ENCODE results near the gene ARMC5. TPM values are rescaled to one million over a fixed set of nuclear protein-coding genes. Genes with fewer than 3 reads are reported as not detected.

ARMC5 gene
- total RNA-seq, 1 donor from 2014 or later, result 10.9 TPM

DNA sequence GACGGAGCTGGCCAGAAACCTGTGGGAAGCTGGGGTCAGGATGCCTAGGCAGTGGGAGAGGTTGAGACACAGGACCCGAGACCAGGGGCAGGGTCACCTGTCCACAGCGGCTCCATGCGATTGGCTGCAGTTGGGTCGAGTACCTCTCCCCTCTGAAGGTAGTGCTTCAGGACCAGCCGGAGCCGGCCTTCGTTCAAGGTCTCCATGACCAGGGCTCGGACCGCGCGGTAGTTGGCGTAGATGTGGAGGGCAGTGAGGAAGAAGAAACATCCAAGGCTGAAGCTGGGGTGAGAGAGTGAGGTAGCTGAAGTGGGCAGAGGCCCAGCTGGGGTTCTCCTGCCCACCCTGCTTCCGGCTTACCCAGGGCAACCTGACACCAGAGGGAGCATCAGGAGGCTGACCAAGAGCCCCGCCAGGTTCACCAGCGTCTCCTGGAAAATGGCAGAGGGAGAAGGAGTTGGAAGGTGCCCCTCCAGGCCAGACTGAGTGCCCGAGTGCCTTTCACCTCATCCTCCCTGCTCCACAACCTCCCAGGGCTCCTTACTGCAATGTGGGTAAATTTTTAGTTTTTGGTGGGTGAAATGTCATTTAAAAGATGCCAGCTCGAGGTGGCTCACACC, 34.3 kb downstream of the ARMC5 start:
- DNase-seq (no peak), ATAC-seq (ENCODE audit: low read depth) (no peak)
- no peaks in the 10 kb centered on the region for H3K9me3 Mint-ChIP-seq
- POLR2A ChIA-PET, result interaction anchor here (2.6 kb wide), 1 partner anchor 14 kb away, joined by 8 read pairs; the partner anchor contains the start of gene RUSF1
- no peaks in the 10 kb centered on the region for H3K4me1 Mint-ChIP-seq
- no peak for TF ChIP-seq CTCF (IDR thresholded peaks at IDR 0.05)
- H3K27me3 Mint-ChIP-seq, result no peaks in the 10 kb centered on the region
- peaks cover 73% of the 10 kb centered on the region for H3K36me3 Mint-ChIP-seq (ENCODE audit: low read depth)
- CTCF ChIA-PET, result no interaction called here
- intact Hi-C loops (cut with micrococcal nuclease), result no loop called here
- H3K27ac Mint-ChIP-seq, result no peak overlapping the region
- no peak overlapping the region for H3K4me3 Mint-ChIP-seq

DNA sequence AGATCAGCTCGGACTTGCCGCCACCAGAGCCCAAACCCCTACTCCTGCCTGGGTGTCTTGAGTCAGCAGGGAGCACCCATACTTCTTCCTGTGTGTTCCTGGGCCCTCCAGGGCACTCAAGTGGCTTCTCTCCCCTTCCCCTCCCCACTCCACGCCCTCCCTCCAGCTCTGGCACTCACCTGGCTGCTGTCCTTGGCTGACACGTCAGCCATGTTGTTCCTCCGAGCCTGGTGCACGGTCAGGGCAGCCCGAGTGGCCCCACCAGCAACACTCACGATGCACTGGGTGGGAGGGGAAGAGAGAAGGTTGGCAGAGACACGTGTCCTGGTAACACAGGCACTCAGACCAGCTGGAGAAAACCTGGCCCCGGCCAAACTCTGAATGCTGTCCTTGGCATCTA, 37.4 kb downstream of the ARMC5 start:
- peaks cover 81% of the 10 kb centered on the region for H3K36me3 Mint-ChIP-seq (ENCODE audit: low read depth)
- no peaks in the 10 kb centered on the region for H3K4me1 Mint-ChIP-seq
- ATAC-seq (ENCODE audit: low read depth), result no peak
- H3K27ac Mint-ChIP-seq, result no peak overlapping the region
- H3K4me3 Mint-ChIP-seq, result no peak overlapping the region
- CTCF ChIA-PET, result no interaction called here
- DNase-seq, result no peak
- no peaks in the 10 kb centered on the region for H3K9me3 Mint-ChIP-seq
- POLR2A ChIA-PET, result no interaction called here
- intact Hi-C loops (cut with micrococcal nuclease), result no loop called here
- no peaks in the 10 kb centered on the region for H3K27me3 Mint-ChIP-seq
- TF ChIP-seq CTCF (IDR thresholded peaks at IDR 0.05), result no peak

DNA sequence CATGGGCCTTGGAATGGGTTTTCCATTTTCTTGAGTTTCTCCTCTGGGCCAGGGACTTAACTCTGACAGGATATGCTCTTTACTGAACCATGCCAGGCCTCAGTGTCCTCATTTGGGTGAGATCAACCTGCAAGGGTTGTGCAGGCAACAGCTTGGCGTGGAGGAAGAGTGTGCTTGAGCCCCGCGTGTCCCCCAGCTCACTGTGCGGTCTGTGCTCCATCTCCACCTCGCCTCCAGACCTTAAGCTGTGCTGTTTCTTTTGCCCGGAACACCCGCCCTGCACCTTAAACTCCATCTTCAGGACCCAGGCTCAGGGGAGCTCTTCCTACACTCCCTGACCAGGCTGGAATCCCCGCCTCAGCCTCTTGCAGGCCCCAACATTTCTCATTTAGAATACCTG, 39.2 kb downstream of the ARMC5 start:
- no peak for ATAC-seq (ENCODE audit: low read depth)
- intact Hi-C loops (cut with micrococcal nuclease), result no loop called here
- no peak for TF ChIP-seq CTCF (IDR thresholded peaks at IDR 0.05)
- POLR2A ChIA-PET, result interaction anchor here (1.4 kb wide), 1 partner anchor 10 kb away, joined by 5 read pairs; the partner anchor contains the start of gene RUSF1
- Mint-ChIP-seq H3K36me3 (ENCODE audit: low read depth) (peaks cover 62% of the 10 kb centered on the region), H3K27me3 (no peaks in the 10 kb centered on the region), H3K27ac (no peak overlapping the region), H3K4me3 (no peak overlapping the region), H3K4me1 (no peaks in the 10 kb centered on the region), H3K9me3 (no peaks in the 10 kb centered on the region)
- CTCF ChIA-PET, result no interaction called here
- DNase-seq, result no peak

GRCh38 chr16:31499928-31500327, 40.6 kb downstream of the ARMC5 start:
- peaks cover 50% of the 10 kb centered on the region for H3K36me3 Mint-ChIP-seq (ENCODE audit: low read depth)
- TF ChIP-seq CTCF (IDR thresholded peaks at IDR 0.05), result no peak
- intact Hi-C loops (cut with micrococcal nuclease), result no loop called here
- no peak for ATAC-seq (ENCODE audit: low read depth)
- POLR2A ChIA-PET, result interaction anchor here (0.6 kb wide), 1 partner anchor 30 kb away, joined by 3 read pairs; no protein-coding TSS in a partner anchor
- CTCF ChIA-PET, result no interaction called here
- no peak overlapping the region for H3K27ac Mint-ChIP-seq
- H3K9me3 Mint-ChIP-seq, result no peaks in the 10 kb centered on the region
- peaks cover 6% of the 10 kb centered on the region for H3K4me1 Mint-ChIP-seq
- H3K27me3 Mint-ChIP-seq, result no peaks in the 10 kb centered on the region
- no peak overlapping the region for H3K4me3 Mint-ChIP-seq
- DNase-seq, result no peak

DNA sequence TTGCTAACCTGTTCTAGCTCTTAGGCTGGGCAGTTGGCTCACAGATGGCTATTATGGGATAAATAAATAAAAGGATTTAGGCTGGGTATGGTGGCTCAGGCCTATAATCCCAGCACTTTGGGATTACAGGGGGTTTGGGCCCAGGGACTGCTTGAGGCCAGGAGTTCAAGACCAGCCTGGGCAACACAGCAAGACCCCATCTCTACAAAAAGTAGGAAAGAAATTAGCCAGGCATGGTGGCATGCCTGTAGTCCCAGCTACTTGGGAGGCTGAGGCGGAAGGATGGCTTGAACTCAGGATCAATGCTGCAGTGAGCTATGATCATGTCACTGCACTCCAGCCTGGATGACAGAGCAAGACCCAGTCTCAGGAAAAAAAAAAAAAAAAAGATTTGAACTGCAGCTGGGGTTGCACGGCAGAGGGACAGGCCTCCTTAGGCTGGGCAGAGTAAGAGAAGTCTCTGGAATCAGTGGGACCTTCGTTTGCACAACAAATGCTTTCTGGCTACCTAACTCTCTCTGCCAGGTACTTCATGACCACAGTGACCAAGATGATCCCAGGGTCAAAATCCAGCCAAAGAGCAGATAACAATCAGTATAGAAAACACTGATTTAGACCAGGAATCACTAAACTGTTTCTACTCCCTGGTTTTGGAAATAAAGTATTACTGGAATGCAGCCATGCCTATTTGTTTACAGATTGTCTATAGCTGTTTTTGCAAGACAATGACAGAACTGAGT, 42.1 kb downstream of the ARMC5 start:
- no peak for TF ChIP-seq CTCF (IDR thresholded peaks at IDR 0.05)
- CTCF ChIA-PET, result no interaction called here
- no peak overlapping the region for H3K4me3 Mint-ChIP-seq
- POLR2A ChIA-PET, result interaction anchor here (1.3 kb wide), 1 partner anchor 42 kb away, joined by 10 read pairs; the partner anchor contains the start of gene ARMC5
- ATAC-seq (ENCODE audit: low read depth), result no peak
- no peaks in the 10 kb centered on the region for H3K9me3 Mint-ChIP-seq
- H3K27me3 Mint-ChIP-seq, result no peaks in the 10 kb centered on the region
- intact Hi-C loops (cut with micrococcal nuclease), result no loop called here
- DNase-seq, result no peak
- no peak overlapping the region for H3K27ac Mint-ChIP-seq
- peaks cover 45% of the 10 kb centered on the region for H3K36me3 Mint-ChIP-seq (ENCODE audit: low read depth)
- H3K4me1 Mint-ChIP-seq, result peaks cover 21% of the 10 kb centered on the region
